GM18951 (cell line): ENCODE results near the gene SLC2A6.

Experiments used
- POLR2A ChIP-seq: IDR thresholded peaks from 4 replicates; pipeline ENCODE4 v1.6.1; 2011; ENCODE audit warnings: mild to moderate bottlenecking; ENCODE audit not compliant: insufficient read length, insufficient read depth; ENCODE audit errors: extremely low read depth
- in situ Hi-C: fragments of 300-500 bp; cut with MboI; formaldehyde crosslinking; loops from one replicate; pipeline ENCODE4 v1.12.0; 2022; ENCODE audit warnings: low sequenced_read_pairs, mixed read lengths, inconsistent platforms; ENCODE audit not compliant: unreplicated experiment

SLC2A6 gene

GRCh38 chr9:133520121-133520835 is 41.4 kb upstream of the SLC2A6 start:
- in situ Hi-C loops = no loop called here

GRCh38 chr9:133519693-133520092 is 40.8 kb upstream of the SLC2A6 start:
- TF ChIP-seq POLR2A = no peak
- in situ Hi-C loops = no loop called here

More at GRCh38 chr9:133520121-133520835, 41.4 kb upstream of the SLC2A6 start:
- TF ChIP-seq POLR2A = no peak

GRCh38 chr9:133518706-133519449 is 40.0 kb upstream of the SLC2A6 start:
- no peak for TF ChIP-seq POLR2A
- in situ Hi-C loops = no loop called here

GRCh38 chr9:133518200-133518599 is 39.3 kb upstream of the SLC2A6 start:
- no peak for TF ChIP-seq POLR2A
- in situ Hi-C loops = no loop called here

GRCh38 chr9:133517711-133518110 is 38.8 kb upstream of the SLC2A6 start:
- in situ Hi-C loops = no loop called here
- no peak for TF ChIP-seq POLR2A

GRCh38 chr9:133516961-133517350 is 38.1 kb upstream of the SLC2A6 start:
- in situ Hi-C loops = no loop called here
- no peak for TF ChIP-seq POLR2A

DNA sequence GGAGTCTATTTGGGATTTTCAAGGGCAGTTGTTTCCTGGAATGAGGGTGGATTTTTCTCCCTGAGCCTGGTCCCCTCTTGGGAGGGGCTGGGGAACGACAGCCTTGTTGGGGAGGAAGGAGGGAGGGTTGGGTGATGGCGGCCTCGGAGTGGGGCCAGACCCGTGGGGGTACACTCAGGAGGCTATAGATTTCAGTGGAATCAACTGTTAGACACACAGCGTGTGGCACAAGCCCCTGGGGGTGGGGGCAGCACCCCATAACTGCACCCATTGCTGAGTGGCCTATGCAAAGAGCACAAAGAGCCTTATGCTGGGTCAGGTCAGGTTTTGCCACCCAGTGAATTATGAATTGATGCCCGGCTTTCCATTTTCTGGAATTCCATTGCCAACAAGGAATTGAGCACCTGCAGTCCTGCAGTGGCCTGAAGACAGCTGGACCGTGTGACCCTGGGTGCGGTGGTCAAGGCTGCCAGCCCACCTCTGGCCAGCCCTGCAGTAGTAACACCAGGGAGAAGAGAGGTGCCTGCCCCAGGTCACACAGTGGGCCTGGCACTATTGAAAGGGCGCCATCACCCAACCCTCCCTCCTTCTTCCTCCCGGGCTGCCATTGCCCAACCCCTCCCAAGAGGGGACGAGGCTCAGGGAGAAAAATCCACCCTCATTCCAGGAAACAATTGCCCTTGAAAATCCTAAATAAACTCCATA is 37.5 kb upstream of the SLC2A6 start:
- no peak for TF ChIP-seq POLR2A
- in situ Hi-C loops = no loop called here

- no peak for TF ChIP-seq POLR2A
- in situ Hi-C loops = no loop called here
These were observed 36.8 kb upstream of the SLC2A6 start for GRCh38 chr9:133515615-133516255.

DNA sequence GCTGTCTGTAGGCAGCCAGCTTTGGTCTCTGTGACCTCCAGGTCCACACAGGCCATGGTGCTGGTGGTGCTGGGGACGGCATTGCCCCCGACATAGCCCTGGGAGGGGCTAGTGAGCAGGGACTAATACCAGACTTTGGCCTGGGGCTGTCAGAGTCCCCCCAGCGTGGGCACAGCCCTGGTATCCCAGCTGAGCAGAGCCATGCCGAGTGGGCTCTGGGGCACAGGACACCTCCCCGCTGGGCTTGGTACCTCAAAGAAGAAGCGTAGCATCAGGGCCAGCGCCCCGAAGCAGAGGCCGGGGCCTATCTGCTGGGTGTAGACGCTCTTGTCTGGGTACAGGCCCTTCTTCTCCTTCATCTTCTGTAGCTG is 36.3 kb upstream of the SLC2A6 start:
- no peak for TF ChIP-seq POLR2A
- in situ Hi-C loops = no loop called here

- in situ Hi-C loops = no loop called here
- TF ChIP-seq POLR2A = no peak
These were observed 35.8 kb upstream of the SLC2A6 start for GRCh38 chr9:133514460-133515239.

GRCh38 chr9:133513214-133514100 is 34.6 kb upstream of the SLC2A6 start:
- no peak for TF ChIP-seq POLR2A
- in situ Hi-C loops = no loop called here
